Activated naive CD8-positive, alpha-beta T cell (primary cell): ENCODE measurements around the gene GLTP.

Experiments used
- H3K27ac Mint-ChIP-seq: one replicate; pipeline ENCODE4 v1.8.0; 2021; ENCODE audit warnings: mixed read lengths
- H3K27me3 Mint-ChIP-seq: one replicate; pipeline ENCODE4 v1.8.0; 2021; ENCODE audit warnings: mixed read lengths
- H3K36me3 Mint-ChIP-seq: one replicate; pipeline ENCODE4 v1.8.0; 2021; ENCODE audit warnings: mixed read lengths
- H3K4me1 Mint-ChIP-seq: one replicate; pipeline ENCODE4 v1.8.0; 2021; ENCODE audit warnings: low read depth, mixed read lengths
- H3K4me3 Mint-ChIP-seq: one replicate; pipeline ENCODE4 v1.8.0; 2021; ENCODE audit warnings: mild to moderate bottlenecking, mixed read lengths
- H3K9me3 Mint-ChIP-seq: one replicate; pipeline ENCODE4 v1.8.0; 2021; ENCODE audit warnings: low read depth, mixed read lengths

GLTP gene

DNA sequence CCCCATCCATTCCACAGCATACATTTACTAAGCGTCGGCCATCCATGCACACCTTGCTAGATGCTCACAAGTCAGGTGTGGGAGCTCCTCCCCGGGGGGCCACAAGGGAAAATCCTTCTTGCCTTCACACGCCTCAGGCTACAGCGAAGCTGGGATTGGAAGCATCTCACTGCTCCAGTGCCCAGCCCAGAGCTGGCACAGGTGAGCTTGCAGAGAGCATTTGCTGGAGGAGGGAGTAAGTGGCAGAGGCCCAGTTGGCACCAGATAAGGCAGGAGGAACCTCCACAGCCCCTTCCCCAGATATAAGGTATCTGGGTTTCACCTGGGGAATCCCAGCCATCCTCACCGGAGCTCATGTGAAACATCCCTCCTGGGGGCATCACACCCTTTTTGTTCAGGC is 49.0 kb downstream of the GLTP start:
- Mint-ChIP-seq H3K27me3 (peaks cover 13% of the 10 kb centered on the region), H3K4me1 (peaks cover 4% of the 10 kb centered on the region), H3K27ac (no peak overlapping the region), H3K4me3 (no peak overlapping the region), H3K36me3 (peaks cover 2% of the 10 kb centered on the region), H3K9me3 (no peaks in the 10 kb centered on the region)

DNA sequence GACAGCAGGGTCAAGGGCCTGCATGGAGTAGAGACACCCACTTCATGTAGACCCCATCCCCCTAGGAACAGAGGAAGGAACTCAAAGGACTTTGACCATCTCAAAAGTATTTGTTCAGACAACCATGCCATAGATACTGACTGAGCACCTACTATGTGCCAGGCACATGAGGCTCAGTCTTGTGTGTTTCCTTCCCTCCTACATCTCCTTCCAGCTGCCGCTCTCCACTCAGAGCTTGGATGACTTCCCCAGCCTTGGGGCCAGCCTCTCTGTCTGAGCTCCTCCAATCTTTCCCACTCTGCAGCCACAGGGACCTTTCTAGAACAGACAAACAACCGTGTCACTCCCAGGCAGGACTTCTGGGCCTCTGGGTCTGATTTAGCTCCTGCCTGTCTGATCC is 49.6 kb downstream of the GLTP start:
- H3K4me1 Mint-ChIP-seq = peaks cover 4% of the 10 kb centered on the region
- peaks cover 13% of the 10 kb centered on the region for H3K27me3 Mint-ChIP-seq
- H3K9me3 Mint-ChIP-seq = no peaks in the 10 kb centered on the region
- no peak overlapping the region for H3K27ac Mint-ChIP-seq
- peaks cover 2% of the 10 kb centered on the region for H3K36me3 Mint-ChIP-seq
- H3K4me3 Mint-ChIP-seq = no peak overlapping the region

DNA sequence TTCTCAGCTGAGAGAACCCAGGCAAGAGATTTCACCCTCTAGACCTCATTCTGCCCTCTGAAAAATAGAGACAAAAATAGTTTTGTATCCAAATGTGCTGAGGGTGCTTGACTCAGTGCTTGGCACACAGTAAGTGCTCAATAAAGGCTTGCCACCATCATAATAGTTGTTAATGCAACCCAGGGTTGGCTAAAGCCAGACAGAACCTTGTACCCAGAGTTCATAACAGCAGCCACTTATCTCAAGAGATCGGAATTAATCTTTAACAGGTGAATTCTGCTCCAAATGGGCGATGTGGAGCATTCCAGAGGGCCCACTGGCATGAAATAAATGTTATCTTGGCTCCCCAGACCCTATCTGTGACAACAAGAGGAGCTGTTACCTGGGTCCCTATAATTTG is 50.1 kb downstream of the GLTP start:
- Mint-ChIP-seq H3K36me3 (peaks cover 2% of the 10 kb centered on the region), H3K4me1 (peaks cover 4% of the 10 kb centered on the region), H3K27ac (no peak overlapping the region), H3K27me3 (peaks cover 13% of the 10 kb centered on the region), H3K4me3 (no peak overlapping the region), H3K9me3 (no peaks in the 10 kb centered on the region)

DNA sequence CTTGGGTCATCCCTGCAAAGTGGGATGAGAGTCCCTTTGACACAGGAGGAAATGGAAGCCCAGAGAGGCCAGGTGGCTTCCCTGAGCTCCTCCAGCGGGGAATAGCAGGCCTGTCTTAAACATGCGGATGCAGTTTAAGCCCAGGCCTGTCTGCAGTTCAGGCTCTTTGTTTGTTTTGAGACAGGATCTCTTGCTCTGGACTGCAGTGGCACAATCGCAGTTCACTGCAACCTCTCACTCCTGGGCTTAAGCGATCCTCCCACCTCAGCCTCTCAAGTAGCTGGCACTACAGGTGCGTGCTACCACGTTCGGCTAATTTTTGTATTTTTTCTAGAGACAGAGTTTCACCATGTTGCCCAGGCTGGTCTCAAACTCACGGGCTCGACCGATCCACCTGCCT is 50.7 kb downstream of the GLTP start:
- Mint-ChIP-seq H3K27me3 (peaks cover 13% of the 10 kb centered on the region), H3K4me3 (no peak overlapping the region), H3K27ac (no peak overlapping the region), H3K36me3 (peaks cover 2% of the 10 kb centered on the region), H3K9me3 (no peaks in the 10 kb centered on the region), H3K4me1 (peaks cover 4% of the 10 kb centered on the region)

DNA sequence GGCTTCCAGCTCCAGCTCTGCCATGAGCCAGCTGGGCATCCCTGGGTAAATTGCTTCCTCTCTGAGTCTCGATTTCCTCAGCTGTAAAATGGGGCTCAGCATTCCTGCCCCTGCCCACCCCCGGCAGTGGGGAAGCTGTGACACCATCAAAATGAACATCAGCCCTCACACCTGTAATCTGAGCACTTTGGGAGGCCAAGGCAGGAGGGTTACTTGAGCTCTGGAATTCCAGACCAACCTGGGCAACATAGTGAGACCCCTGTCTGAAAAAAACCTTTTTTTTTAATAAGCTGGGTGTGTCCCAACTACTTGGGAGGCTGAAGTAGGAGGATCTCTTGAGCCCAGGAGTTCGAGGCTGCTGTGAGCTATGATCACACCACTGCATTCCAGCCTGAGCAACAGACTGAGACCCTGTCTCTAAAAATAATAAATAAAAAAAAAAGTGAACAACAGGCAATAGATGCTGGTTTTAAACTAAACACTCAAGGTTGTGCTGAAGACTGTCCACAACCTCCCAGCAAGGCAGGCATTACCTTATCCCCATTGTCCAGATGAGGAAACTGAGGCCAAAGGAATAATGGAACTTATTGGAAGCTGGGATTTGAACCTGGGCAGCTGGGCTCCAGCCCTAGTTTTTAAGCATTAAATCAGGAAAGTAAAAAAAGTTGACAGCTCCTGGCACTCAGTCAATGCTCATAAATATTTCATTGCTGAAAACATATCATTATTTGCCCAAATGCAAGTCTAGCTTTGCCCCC is 51.4 kb downstream of the GLTP start:
- no peak overlapping the region for H3K4me3 Mint-ChIP-seq
- no peaks in the 10 kb centered on the region for H3K9me3 Mint-ChIP-seq
- H3K27ac Mint-ChIP-seq = no peak overlapping the region
- H3K27me3 Mint-ChIP-seq = peaks cover 13% of the 10 kb centered on the region
- peaks cover 4% of the 10 kb centered on the region for H3K4me1 Mint-ChIP-seq
- peaks cover 2% of the 10 kb centered on the region for H3K36me3 Mint-ChIP-seq

DNA sequence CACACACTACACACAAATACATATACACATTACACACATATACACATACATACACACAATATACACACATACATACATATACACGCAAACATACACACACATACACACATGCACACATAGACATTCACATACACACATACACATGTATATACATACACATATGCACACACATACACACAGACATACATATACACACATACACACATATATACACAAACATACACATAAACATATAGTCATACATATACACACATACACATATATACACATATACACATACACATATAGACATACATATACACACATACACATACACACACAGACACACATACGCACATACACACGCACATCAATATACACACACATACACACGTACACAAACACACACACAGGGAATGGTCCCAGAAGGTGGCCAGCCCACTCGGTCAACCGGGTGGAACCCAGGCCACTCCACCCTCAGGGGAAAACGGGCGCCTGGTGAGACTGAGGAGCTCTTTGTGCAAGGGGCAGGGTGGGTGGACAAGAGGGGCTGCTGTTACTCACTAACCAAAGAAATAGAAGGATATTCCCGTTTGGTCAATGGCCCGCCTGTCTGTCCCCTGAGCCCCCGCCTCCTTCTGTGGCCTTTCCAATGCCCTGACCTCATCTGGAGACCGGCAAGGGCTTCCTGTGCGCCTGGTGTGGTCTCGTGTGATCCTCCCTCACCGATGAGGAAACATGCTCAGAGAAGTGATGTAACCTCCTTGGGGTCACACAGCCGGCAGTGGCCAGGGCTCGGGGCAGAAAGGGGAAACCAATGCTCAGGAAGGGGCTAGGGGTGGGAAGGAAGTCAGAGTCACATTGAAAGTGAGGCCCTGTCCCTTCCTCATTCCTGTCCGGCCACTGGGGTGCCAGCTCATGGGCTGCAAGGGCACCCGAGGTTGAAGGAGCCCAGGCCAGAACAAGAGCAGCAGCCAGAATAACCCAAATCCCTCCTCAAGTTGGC is 52.5 kb downstream of the GLTP start:
- Mint-ChIP-seq H3K4me3 (no peak overlapping the region), H3K27ac (no peak overlapping the region), H3K27me3 (peaks cover 8% of the 10 kb centered on the region), H3K36me3 (no peaks in the 10 kb centered on the region), H3K4me1 (no peaks in the 10 kb centered on the region), H3K9me3 (no peaks in the 10 kb centered on the region)

DNA sequence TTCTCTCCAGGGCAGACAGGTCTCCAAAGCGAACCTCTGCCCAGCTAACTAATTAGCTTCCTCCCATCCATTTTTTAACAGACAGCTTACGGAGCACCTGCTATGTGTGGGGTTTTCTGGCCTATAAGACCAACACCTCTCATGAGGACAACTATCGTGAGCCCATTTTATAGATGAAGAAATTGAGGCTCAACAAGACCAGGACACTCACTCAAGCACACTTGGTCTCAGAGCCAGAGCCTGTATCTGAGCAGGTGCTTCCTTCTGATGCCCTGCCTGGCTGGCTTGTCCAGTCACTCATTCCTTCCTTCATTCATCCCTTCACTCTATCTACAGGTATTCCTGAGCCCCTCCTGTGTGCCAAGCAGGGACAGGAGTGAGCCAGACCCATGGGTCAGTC is 53.3 kb downstream of the GLTP start:
- H3K27me3 Mint-ChIP-seq = peaks cover 8% of the 10 kb centered on the region

DNA sequence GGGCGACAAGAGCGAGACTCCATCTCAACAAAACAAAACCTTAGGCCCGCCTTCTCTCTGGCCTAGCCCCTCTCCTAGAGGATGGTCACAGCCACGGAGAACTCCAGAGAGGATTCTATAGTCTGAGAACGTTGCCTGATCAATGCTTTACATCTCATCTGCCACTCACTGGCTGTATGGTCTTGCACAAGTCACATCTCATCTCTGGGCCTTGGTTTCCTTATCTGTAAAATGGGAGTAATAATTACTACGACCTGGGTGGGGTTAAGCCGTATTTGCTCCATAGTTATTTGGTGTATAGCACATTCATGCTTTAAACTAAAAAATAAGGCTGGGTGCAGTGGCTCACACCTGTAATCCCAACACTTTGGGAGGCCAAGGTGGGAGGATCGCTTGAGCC is 55.6 kb downstream of the GLTP start:
- H3K27me3 Mint-ChIP-seq = peaks cover 3% of the 10 kb centered on the region
- H3K4me1 Mint-ChIP-seq = no peaks in the 10 kb centered on the region
- H3K36me3 Mint-ChIP-seq = no peaks in the 10 kb centered on the region
- H3K4me3 Mint-ChIP-seq = no peak overlapping the region
- H3K27ac Mint-ChIP-seq = no peak overlapping the region
- H3K9me3 Mint-ChIP-seq = no peaks in the 10 kb centered on the region

More for the DNA sequence above, 53.3 kb downstream of the GLTP start:
- Mint-ChIP-seq H3K36me3 (no peaks in the 10 kb centered on the region), H3K27ac (no peak overlapping the region), H3K4me3 (no peak overlapping the region), H3K4me1 (no peaks in the 10 kb centered on the region), H3K9me3 (no peaks in the 10 kb centered on the region)

DNA sequence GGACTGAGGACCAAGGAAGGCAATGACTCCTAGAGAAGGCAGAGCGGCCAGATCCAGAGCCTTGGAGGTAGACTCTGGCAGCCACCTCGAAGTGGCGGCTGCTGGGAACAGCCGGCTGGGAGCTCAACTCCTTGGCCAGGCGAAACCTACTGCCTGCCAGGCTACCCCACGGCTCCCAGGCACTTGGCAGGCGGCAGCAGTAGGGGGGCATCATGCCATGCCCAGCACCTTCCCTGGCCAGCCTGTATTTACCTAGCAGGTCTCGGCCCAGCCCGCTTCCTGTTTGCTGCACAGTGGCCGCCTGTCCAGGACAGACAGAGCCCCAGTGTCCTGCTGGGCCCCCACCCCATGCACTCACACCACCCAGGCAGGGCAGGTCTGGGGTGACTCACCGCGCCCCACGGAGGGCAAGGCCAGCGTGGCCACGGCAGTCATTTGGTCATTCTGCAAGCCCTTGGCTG is 57.4 kb downstream of the GLTP start:
- Mint-ChIP-seq H3K27me3 (peaks cover 3% of the 10 kb centered on the region), H3K9me3 (no peaks in the 10 kb centered on the region), H3K36me3 (no peaks in the 10 kb centered on the region), H3K27ac (no peak overlapping the region), H3K4me3 (no peak overlapping the region), H3K4me1 (no peaks in the 10 kb centered on the region)

DNA sequence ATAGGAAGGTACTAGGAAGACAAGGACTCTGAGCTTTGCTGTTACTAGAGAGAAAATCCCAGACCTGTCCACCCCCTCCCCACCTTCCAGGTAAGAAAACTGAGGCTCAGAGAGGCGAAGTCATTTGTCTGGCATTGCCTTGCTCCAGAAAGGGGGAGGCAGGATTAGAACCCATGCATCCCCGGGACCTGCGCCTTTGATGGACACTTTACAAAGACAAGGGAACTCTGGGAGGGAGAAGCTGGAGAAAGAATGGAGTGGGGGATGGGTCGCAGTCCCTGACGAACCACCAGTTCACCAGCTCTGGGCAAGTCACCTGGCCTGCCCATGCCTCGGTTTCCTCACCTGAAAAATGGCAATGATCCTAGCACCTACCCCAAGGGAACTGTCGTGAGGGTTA is 57.9 kb downstream of the GLTP start:
- Mint-ChIP-seq H3K36me3 (no peaks in the 10 kb centered on the region), H3K9me3 (no peaks in the 10 kb centered on the region), H3K27ac (no peak overlapping the region), H3K4me3 (no peak overlapping the region), H3K27me3 (peaks cover 3% of the 10 kb centered on the region), H3K4me1 (no peaks in the 10 kb centered on the region)

DNA sequence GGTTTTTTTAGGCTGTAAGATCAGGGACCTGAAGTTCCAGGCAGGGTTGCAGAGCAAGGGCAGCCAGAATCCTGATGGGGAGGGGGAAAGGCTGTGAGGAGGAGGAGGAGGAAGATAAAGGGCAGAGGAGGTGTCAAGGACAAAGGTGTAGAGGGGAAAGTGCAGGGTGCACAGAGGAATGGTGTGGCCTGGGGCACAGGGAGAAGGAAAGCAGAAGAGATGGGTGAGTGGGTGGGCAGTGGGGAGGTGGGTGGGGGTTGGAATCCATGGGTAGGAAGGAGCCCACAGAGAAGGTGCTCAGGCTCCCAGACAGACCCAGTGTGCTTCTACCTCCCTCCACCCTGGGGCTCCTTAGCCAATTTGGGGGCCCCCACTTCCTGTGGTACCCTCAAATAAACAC is 58.4 kb downstream of the GLTP start:
- Mint-ChIP-seq H3K27me3 (peaks cover 3% of the 10 kb centered on the region), H3K27ac (no peak overlapping the region), H3K4me1 (no peaks in the 10 kb centered on the region), H3K36me3 (no peaks in the 10 kb centered on the region), H3K4me3 (no peak overlapping the region), H3K9me3 (no peaks in the 10 kb centered on the region)

DNA sequence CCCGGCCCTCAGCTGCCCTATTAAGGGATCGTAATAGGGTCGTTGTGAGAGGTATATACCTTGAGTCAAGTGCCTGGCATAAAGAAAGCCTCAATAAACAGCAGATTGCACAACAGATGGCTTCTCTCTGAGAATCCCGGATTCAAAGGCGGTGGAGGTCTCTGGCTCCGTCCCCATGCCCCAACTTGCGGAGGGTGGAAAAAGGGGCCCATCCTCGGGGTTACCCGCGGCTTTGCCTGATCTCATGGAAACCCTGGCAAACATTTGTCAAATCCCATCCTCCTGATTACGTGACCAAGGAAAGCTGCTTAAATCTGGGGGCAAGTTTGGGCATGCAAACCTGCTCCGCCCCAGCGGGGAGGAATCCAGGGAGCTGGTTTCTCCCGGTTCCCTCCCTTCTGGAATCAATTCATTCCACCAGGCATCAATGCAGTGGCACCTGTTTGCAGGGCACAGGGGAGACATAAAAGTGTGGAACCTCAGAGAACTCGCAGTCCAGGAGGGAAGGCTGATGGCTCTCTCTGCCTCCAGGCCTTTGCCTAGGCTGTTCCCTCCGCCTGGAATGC is 59.4 kb downstream of the GLTP start:
- H3K36me3 Mint-ChIP-seq = no peaks in the 10 kb centered on the region
- H3K4me3 Mint-ChIP-seq = no peak overlapping the region
- H3K27ac Mint-ChIP-seq = no peak overlapping the region

DNA sequence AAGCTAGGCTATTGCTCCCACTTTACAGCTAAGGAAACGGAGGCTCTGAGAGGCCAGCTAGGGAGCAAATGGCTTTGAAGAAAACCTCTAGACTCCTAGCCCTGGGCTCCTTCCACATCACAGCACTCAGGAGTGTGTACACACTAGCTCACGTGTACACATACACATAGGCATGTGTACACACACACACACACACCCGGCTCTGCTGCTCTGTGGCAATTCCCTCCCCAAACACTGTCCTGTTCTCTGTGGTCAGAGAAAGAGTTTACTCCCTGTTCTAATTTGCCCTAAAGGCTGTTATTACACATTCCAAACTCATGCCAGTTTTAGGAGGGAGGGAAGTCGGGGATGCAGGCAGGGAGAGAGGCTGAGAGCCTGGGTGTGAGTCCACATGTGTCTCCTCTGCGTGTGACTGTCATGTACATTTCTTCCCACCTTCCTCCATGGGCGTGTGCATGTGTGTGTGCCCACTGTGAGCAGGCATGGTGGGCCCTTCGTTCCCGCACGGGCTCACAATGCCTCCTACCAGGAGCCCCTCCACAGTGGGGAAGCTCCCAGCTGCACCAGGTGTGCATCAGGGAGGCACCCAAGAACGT is 61.3 kb downstream of the GLTP start:
- no peak overlapping the region for H3K4me3 Mint-ChIP-seq
- H3K27me3 Mint-ChIP-seq = peaks cover 3% of the 10 kb centered on the region
- H3K27ac Mint-ChIP-seq = no peak overlapping the region

More for the DNA sequence above, 59.4 kb downstream of the GLTP start:
- Mint-ChIP-seq H3K4me1 (no peaks in the 10 kb centered on the region), H3K27me3 (peaks cover 3% of the 10 kb centered on the region), H3K9me3 (no peaks in the 10 kb centered on the region)

DNA sequence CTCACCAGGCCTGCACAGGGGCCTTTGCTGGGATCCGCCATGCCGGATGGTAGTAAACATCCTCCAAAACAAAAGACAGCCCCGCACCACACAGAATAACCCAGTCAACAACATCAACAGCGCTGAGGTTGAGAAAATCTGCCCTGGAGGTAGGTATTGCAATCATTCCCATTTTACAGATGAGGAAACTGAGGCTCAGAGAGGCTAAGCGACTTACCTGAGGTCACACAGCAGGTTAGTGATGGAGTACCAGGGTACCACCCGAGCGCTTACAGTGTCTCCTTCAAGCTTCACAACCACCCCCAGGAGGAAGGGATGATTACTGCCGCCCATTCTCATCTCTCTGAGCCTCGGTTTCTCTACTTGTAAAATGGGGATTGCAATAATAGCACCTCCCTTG is 62.1 kb downstream of the GLTP start:
- Mint-ChIP-seq H3K27me3 (peaks cover 3% of the 10 kb centered on the region), H3K36me3 (no peaks in the 10 kb centered on the region), H3K9me3 (no peaks in the 10 kb centered on the region), H3K4me1 (no peaks in the 10 kb centered on the region), H3K4me3 (no peak overlapping the region), H3K27ac (no peak overlapping the region)

More for the DNA sequence above, 61.3 kb downstream of the GLTP start:
- no peaks in the 10 kb centered on the region for H3K36me3 Mint-ChIP-seq
- no peaks in the 10 kb centered on the region for H3K4me1 Mint-ChIP-seq
- H3K9me3 Mint-ChIP-seq = no peaks in the 10 kb centered on the region
